HG02798 (cell line): ENCODE data around the gene ANKRD9.

Source experiments
- ATAC-seq: cut with Tn5 transposase; IDR thresholded peaks from one replicate; pipeline ENCODE4 v1.9.1; 2021; ENCODE audit warnings: mild to moderate bottlenecking; ENCODE audit not compliant: unreplicated experiment, poor library complexity

The ANKRD9 gene

DNA sequence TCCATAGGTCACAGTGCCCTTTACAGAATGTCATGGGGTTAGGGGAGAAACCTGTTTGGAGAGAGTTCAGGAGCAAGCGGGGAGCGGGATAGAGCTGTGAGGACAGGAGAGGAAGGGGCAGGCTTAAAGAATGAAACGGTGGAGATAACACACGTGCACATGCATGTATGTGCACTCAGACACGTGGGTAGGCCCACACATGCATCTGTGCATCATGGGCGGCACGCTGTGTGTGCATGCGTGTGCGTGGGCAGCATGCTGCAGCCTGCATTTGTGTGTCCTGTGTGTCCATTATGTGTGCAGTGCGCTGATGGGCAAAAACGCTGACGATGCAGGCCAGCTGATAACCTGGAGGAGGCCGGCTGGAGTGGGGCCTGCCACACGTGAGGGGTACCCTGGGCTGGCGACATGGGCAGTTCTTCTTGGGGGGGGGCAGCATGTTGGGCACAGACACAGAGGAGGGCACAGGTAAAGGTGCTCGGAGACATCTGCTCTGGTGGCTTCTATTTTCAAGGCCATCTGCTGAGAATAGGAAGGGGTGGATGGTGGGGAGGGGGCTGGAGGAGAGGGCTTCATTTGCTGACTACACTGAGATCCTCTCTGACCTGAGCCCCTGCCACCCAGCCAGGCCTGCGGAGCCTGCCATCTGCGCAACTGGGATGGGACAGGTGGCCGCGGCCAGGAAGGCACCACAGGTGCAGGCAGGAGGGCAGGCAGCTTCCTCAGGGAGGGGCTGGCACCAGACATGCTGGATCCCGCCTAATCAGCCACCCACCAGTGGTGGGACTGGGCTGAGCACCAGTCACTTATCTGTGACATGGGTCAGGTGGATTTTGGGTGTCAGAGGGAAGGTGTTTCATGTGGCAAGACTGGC, 4.6 kb upstream of the ANKRD9 start:
- ATAC-seq: no peak

DNA sequence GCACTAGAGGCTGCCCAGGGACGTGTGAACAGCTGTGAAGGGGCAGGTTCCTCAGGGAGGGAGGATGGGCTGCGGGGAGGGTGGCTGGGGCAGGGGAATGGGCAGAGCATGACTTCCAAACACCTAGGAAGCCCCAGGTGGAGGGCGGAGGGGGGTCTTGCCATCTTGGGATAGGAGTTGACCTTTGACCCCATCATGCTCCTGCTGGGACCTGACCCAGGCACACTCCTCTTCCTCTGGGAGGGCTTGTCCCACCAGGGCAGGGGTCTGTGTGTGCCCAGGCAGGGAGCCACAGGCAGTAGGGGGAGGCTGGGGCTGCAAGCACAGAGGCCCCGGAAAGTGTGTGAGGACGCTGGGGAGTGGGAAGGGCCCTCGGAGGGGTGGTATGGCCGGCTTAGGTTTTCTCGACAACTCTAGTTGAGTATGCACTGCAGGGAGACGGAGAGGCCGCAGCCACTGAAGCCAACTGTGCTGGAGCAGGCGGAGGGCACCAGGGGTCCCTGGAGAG, 3.3 kb upstream of the ANKRD9 start:
- no peak for ATAC-seq

DNA sequence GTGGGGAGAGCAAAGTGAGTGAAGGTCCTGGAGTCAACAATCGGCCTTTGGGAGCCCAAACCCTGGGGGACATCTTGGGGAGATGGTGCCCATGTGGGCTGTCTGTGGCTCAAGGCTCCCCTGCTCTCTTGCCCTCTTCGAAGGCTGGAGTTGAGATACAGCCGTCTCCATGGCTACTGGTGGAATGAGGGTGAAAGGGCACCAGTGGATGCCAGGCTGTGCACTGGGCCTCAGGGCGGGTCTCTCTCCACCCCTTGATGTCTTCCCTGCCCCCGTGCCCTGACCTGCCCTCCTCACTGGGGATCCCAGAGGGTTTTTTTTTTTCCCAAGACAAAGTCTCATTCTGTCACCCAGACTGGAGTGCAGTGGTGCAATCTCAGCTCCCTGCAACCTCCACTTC, 2.0 kb upstream of the ANKRD9 start:
- no peak for ATAC-seq

DNA sequence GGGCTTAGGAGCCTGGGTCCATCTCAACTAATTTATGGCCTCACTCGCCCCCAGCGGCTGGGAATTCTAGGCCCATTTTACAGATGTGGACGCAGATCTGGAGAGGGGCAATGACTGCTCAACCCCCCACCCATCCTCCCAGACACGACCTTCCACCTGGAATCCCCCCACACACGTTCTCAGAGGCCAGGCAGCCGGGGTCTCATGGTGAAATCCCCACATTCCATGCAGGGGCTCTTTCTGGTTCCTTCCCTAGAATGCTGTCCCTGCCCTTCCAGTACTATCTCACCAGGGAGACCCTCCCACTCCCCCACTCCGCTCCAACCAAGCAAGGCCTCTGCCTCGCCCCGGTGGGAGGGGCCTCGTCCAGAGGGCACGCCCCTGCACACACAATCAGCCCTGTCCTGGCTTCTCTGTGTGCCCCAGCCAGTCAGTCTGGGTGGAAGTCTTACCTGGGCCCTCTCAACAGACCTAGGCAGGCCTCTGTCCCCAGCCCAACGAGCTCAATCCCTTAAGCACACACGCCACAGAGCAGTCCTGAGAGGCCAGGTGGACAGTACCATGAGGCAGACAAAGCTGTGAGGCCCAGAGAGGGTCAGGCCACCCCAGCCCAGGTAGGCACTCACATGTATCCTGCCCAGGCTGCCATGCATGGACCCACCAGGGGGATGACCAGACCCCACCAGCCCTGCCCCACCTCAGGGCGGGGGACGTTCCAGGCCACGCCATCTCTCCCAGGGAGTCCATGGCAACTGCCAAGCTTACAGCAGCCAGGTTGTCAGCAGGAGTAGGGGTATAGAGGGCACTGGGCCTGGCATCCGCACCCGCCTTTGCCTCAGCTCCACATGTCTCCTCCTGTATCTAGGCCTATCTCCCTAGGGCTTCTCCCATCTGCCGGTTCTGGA, 1.3 kb upstream of the ANKRD9 start:
- no peak for ATAC-seq

DNA sequence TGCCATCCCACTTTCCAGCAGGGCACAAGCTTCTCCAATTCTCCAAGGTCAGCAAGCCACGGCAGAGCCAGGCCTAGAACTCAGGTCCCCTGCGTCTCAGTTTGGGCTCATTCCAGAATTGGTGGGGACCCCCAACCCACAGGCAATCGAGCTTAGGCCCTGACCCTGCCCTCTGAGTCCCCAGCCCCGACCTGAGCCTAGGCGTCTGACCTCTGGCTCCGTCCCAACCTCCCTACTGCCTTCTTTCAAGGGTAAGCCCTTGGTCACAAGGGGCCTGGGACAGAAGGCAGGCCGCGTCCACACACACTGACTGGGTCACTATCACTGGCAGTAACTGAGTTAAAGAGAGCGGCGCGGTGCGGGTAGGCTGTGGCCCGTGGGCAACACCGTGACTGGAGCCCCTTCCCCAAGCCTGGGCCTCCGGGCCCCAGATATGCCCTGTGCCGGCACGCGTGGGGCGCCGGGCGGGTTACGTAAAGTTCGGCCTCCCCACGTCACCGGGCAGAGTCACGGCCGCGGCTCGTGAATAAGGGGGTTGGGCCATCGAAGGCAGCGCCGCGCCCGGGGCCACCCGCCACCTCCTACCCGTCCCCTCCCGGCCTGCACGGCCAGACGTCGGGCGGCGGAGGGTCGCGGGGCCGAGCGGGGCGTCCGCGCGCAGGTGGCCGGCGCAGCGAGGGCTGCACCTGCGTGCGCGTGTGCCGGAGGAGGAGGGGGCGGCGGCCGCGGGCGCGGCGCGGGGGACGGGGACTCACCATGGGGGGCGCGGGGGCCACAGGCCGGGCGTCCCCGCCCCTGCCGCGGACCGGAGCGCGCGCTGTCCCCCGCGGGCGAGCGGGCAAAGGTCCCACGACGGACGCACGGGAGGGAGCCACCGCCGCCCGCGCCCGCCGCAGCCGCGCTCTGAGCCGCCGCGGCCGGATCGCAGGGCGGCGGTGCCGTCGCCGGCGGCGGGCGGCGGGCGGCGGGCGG, 516 bp downstream of the ANKRD9 start:
- ATAC-seq: no peak

DNA sequence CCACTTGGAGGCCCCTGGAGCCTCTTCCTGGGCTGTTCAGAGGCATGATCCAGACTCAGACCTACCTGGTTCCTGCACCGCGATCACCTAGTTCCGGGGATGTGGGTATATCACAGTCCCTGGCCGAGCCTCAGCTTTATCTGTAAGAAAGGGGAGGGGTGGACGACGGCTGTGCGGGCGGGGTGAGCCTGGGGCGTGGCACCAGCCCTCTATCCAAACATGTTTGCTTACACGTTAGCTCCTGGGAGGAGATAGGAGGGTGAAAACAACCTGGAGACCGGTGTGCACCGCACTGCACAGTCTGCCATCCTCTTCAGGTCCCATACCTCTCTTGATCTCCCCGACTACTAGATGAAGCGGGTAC, 1.2 kb downstream of the ANKRD9 start:
- ATAC-seq: no peak

DNA sequence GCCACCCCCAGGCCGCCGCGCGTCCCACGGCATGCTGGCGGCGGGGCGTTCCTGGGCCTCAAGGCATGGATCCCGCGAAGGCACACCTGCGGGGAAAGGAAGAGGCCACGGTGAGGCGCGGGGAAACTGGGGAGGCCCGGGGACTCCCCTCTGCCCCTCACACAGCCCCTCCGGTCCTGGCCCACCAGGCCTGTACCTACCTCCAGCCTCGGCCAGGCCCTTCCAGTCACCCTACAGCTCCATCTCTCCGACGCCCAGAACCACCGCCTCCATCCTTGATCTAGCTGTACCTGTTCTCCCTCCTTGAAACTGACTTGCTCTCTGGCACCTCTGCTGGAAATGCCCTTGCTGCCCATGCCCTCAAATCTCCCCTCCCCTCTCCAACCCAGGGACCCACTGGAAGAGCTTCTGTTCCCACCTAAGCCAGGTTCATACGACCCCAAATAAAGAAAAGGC, 1.7 kb downstream of the ANKRD9 start:
- no peak for ATAC-seq

DNA sequence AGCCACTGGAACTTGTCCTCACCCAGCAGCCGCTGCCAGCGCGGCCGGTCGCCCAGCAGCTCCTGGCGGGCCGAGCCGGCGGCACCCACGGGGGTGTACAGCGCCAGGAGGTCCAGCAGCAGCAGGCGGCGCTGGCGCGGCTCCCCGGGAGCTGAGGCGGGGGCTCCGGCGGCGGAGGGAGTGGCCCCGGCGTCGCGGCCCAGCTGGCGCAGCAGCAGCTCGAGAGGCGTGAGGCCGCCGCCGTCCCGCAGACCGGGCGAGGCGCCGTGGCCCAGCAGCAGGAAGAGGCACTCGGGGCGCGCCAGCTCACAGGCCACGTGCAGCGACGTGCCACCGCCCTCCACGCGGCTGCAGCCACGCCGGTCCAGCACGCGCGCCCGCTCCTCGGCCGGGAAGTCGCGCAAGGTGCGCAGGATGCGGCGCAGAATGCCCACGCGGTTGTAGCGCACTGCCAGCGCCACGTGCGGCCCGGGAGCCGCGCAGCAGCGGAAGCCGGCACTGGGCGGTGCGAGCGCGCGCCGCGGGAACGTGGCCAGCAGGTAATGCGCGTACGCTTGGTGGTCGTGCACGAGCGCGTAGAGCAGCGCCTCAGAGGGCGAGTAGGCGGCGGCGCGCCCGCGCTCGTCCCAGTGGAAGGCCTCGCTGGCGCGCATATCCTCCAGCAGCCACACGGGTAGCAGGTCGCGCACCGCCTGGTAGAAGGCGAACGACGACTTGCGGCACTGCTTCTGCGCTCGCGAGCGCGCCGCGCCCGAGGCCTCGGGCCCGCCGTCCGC, 2.3 kb downstream of the ANKRD9 start:
- no peak for ATAC-seq

DNA sequence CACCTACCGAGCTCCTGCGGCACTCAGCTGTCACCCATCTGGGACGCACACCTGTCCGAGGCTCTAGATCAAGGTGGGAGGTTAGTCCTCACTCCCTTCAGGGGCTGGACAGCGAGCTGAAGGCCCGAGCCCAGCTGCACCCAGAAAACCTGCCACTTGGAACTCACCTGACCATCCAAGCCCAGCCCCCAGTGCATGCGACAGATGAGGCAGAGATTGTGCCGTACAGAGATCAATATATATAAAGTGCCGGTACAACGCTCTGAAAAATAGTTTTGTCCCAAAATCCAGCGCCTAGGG, 3.0 kb downstream of the ANKRD9 start:
- ATAC-seq: no peak

DNA sequence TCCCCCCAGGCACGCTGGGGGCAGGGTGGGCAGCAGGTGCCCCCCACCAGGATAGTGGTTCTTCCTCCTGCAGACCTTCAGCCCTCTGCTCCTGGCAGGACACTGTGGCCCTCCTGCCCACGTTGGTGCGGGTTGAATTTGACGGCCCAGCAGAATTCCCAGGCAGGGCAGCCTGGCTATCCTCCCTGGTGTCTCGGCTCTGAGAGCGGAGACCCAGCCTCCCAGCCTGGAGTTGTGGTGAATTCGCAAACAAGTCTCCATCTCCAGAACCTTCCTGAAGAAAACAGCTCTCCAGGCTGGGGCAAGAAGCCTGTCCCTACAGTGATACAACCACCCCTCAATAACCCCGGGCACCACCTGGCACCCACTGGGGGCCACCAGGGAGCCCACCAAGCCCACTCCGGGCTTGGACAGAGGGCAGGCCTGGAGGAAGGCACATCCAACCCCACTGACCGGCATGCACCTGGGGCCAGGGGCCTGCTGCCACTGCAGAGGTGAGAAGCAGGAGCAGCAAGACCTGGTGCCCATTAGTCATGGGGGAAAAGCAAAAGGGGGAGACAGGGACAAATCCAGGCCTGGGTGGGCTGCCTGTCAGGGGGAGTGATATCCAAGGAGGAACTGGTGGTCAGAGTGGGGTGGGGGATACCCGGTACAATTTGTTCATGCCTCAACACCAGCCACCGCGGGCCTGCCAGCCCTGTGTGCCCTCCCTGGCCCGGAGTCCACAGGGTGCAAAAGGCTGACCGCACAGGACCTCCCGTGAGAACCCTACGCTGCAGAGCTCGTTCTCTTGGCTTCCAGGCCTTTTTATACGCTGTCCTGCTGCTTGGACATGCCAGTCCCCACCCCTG, 3.6 kb downstream of the ANKRD9 start:
- ATAC-seq: no peak

DNA sequence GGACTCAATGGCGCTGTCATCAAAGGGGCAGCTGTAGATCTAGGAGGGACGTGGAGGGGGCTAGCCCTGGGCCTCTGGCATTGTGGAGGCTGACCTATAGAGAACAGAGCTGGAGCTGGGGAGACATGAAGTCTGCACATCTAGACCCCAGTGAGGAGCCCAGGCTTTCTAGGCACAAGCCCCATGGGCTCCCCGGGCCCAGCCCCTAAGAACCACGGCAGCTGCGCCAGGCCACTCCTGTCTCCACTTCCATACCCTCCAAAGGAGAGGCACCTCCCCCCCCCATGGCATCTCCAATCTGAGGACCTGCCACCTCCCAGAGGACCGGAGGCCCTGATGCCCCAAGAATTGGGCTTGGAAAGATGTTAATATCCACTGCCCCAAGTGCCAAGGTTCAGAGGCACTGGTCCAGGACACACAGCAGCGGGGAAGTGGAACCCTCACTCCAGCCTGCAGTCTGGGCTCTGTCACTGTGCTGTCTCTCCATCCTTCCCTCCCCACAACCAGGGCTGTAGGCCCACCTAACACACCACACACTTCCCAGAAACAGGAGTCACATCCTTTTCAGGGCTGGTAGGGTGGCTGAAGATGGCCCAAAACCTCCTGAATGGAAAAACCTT, 4.5 kb downstream of the ANKRD9 start:
- ATAC-seq: no peak

DNA sequence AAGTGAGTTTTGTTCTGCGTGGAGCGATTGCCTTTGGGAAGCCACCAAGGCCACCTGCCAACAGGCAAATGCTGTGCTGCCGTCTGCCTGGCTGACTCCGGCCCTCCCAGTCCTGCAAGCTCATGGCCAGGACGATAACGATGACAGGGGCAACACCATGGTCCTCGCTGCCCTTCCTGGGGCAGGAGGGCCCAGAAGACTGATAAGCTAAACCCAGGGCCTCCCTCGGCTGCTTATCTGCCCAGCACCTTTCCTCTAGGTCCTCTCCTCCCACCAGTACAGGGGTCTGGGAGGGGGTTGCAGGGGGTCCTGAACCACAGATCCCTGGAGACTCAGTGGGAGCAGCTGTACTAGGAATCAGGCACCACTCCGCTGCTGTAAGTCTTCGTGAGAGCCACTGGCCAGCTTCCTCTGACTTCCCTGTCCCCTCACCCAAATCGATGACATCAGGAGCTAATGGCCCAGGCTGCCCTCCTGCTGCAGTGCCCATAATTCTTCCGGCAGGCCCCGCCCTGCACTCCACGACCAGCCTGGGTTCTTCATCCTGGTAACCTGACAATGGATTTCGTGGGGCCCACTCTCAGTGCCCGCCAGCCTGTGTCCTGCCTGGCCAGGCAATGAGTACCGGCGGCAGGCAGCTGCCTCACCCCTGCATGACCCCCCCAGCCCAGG, 5.1 kb downstream of the ANKRD9 start:
- no peak for ATAC-seq

DNA sequence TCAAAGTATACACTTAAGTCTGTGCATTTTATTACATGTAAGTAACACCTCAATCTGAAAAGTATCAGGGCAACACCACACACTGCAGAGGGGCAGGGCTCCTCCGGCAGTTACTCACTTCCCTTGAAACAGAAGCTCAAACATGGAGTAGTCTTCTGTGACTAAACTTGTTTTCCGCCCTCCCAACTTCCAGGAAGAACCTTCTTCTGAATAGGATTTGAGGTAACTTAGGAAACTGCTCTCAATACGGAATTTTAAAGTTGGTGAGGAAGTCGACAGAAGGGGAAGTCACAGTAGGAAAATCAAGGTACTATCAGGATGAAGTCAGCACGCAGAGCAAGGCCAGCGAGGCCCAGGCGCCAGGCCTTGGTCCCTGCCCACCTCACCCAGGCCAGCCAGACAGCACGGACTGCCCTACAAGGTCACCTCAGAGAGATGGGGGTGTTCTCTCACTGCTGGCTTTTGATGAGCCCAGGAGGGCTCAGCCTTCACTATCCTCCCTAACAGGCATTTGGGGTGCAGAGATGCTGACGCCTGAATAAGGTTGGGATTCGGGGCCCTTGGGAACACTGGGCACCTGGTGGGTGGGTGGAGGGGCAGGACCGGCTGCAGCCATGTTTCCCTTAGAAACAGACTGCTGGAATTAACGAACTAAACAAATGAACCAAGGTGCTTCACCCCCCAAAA, 5.8 kb downstream of the ANKRD9 start:
- no peak for ATAC-seq

DNA sequence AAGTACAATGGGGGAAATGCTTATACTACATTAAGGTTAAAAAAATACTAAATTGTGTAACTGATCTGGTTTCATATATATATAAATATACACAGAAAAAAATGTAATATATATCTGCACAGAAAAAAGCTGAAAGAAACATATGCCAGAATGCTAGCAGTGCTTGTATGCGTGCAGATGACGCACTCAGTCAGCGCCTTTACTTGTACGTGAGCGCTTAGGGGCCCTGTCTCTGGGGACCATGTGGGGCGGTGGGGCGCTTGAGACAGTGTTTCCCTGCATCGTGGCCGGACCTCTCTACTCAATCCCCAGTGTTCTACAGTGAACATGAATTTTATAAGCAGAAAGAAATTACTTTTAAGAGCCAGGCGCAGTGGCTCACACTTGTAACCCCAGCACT, 7.0 kb downstream of the ANKRD9 start:
- no peak for ATAC-seq

DNA sequence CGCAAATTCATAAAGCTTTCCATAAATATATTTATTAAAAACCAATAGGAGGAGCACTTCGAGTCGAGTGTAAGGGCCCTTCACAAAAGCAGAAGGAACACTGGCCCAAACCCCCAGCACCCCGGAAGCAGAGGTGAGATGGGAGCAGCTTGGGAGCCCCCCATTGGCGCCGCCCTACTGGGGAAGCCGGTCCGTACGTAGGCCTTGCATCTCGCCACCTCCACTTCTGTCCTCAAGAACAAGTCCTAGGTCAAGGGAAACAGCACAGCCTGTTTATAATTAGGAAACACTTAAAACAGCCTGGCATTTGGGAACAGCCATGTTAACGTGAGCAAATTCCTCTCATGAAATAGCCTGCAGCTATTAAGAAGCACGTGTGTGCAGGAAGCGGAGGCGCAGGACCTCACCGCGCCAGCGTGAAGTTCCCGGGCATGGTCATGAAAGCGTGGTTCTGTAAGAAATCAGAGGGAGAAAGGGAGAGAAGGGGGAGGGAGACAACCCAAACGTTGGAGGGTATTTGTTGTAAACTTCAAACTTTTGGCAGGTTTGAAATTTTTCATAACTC, 7.7 kb downstream of the ANKRD9 start:
- no peak for ATAC-seq

DNA sequence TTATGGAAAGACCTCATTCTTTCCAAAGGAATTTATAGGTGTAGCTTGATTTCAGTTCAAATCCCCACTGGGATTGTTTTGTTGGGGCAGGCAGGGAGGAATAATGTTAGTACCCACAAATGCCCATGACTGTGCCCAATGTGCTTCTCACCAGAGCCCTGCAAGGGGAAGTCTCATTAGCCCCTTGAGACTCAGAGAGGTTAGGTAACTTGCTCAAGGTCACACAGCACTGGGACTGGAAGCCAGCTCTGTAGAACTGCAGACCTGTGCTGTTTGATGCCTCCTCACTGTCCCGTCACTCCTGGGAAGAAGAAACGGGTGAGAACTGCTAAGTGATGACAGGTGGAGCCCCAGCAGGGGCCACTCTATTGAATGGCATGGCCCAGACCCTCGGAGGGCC, 8.9 kb downstream of the ANKRD9 start:
- no peak for ATAC-seq

DNA sequence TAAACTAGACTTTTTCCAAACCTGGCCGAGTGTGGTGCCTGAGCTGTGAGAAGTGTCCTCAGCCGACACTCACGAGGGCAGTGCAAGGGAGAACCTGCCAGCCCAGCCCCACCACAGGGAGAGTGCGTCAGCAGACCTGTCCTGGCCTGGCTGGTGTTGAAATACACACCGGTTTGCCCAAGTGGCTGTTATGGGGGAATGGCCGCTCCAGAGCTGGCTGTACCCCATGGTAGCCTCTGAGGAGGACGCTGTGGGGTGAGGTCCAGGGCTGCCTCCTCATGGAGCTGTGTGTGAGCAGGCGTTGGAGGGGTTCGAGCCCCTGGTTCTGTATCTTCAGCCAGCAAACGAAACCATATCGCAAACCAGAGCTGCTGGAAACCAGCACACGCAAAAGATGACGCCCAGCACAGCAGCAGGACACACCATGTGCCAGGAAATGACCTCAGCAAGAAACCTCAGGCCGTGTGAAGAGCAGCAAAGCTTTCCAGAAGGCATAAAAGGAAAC, 9.4 kb downstream of the ANKRD9 start:
- ATAC-seq: no peak
